T follicular helper cell (primary cell): Measurements from ENCODE around the gene LRRTM4.
"Not testable (repeated sequence)": the region's sequence is repeated elsewhere in the genome, so short reads cannot be mapped to it uniquely, and the experiment has no call there.

Source experiments
- DNase-seq: peaks from one replicate; pipeline ENCODE4 v3.0.0-alpha.2; 2020; ENCODE audit warnings: low read depth

Gene LRRTM4

GRCh38 chr2:76745605-76746004 lies 776.6 kb downstream of the LRRTM4 start:
- no peak for DNase-seq

DNA sequence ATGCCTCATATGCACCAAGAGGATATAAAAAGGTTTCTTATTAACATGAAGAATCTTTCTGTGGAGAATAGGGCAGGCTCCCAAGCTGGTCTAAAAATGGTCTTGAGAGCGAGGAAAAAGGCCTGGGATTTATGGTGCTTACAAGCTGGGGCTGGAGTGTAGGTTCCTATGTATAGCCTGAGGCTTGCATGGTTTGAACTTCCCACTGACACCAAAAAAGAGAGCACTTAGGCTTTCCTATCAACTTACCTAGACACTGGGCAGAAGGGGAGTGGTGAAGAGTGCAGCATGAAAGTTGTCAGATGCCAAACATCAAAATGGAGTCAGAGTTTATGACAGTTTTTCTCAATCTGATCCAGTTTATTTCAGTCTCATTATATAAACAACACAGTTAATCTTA lies 784.6 kb downstream of the LRRTM4 start:
- no peak for DNase-seq

DNA sequence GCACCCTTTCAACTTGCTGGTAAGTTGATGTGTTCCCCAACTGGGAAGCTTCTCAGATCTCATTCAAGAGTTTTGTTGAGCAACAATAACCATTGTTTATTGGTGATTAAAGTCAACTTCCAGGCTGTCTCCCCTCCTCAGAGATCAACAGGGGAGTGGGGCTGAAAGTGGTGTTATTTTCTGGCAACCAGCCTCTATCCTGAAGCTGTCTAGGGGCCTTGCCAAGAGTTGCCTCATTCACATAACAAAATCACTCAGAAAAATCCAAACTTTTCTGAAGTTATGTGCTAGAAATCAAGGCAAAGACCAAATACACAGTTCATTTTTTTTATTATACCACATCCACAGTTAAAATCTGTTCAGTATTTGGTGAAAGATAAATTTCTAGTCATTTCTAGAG lies 788.4 kb downstream of the LRRTM4 start:
- no peak for DNase-seq

- DNase-seq: no peak
Observed at GRCh38 chr2:76731157-76731556, 791.0 kb downstream of the LRRTM4 start.

- DNase-seq: no peak
Observed at GRCh38 chr2:76730021-76730420, 792.2 kb downstream of the LRRTM4 start.

GRCh38 chr2:76721226-76721625 lies 801.0 kb downstream of the LRRTM4 start:
- no peak for DNase-seq

DNA sequence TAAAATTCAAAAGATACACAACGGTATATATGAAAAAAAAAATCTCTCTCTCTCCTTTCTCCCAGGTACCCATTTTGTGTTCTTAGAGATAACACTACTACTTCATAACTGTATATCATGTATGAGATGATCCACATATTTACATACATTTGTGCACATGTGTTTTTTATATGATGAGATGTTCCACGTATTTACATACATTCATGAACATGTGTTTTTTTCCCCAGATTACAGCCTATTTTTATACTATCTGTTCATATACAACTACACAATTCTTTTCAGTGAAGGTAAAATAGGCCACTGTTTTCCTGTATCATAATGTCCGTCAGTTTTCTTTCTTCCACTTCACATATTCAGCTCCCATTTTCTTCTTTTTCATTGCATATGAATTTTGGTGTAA lies 808.9 kb downstream of the LRRTM4 start:
- DNase-seq: no peak

DNA sequence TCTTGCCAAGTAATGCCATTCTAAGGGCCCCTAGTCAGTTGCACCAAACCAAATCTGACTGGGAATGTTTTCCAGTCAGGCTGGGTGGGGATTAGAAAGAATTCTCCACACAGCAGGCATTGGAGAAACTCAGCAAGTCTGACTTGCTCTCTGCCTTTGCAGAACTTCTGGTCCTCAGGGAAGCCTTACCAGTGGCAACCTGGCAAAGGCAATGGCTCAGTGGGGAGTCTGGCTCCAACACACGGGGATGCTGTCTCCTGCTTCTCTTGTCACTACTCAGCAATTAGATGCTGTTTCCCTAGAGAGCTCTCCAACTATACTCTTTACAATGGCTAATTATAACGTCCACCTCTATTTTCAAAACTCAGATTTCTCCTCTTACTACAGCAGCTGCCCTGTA lies 810.7 kb downstream of the LRRTM4 start:
- no peak for DNase-seq

GRCh38 chr2:76700894-76701293 lies 821.3 kb downstream of the LRRTM4 start:
- DNase-seq: no peak

GRCh38 chr2:76697998-76698713 lies 824.0 kb downstream of the LRRTM4 start:
- not testable (repeated sequence) for DNase-seq
